Activated CD4-positive, alpha-beta memory T cell treated with anti-CD3 and anti-CD28 coated beads, Interleukin-2, amount 10 ng/mL, durations not matched to agents 7 days and 5 days (primary cell): ENCODE results near the gene MYCBP. TPM values are rescaled to one million over a fixed set of nuclear protein-coding genes. Genes with fewer than 3 reads are reported as not detected.
"Not testable (repeated sequence)": the region's sequence is repeated elsewhere in the genome, so short reads cannot be mapped to it uniquely, and the experiment has no call there.

Experiments
- CTCF ChIA-PET: fragments of 350-600 bp; sonication (Branson Sonifier 250); formaldehyde crosslinking; loops from one replicate; lab custom pipeline; 2021; ENCODE audit warnings: antibody characterized with exemption, inconsistent platforms; lab: Charles Lee
- POLR2A ChIA-PET: fragments of 350-600 bp; sonication (Branson Sonifier 250); formaldehyde crosslinking; loops from one replicate; lab custom pipeline; 2021; ENCODE audit warnings: antibody characterized with exemption; lab: Charles Lee
- DNase-seq: peaks from one replicate; pipeline ENCODE4 v3.0.0-alpha.2; 2020
- H3K27ac Mint-ChIP-seq: one replicate; pipeline ENCODE4 v1.8.0; 2021; ENCODE audit warnings: mild to moderate bottlenecking, mixed read lengths
- H3K27me3 Mint-ChIP-seq: one replicate; pipeline ENCODE4 v1.8.0; 2021; ENCODE audit warnings: mixed read lengths
- H3K36me3 Mint-ChIP-seq: one replicate; pipeline ENCODE4 v1.8.0; 2021; ENCODE audit warnings: low read depth, mixed read lengths
- H3K4me1 Mint-ChIP-seq: one replicate; pipeline ENCODE4 v1.8.0; 2021; ENCODE audit warnings: mixed read lengths
- H3K4me3 Mint-ChIP-seq: one replicate; pipeline ENCODE4 v1.8.0; 2021; ENCODE audit warnings: mild to moderate bottlenecking, mixed read lengths
- H3K9me3 Mint-ChIP-seq: one replicate; pipeline ENCODE4 v1.8.0; 2021; ENCODE audit warnings: mixed read lengths
- total RNA-seq, 2 experiments: library from RNA; stranded (reverse); gene quantifications; one replicate each; pipeline ENCODE4 v1.2.3, GENCODE V29; 2021

The MYCBP gene
- total RNA-seq, 2 experiments from 2014 or later = 55.3 to 60.7 TPM

DNA sequence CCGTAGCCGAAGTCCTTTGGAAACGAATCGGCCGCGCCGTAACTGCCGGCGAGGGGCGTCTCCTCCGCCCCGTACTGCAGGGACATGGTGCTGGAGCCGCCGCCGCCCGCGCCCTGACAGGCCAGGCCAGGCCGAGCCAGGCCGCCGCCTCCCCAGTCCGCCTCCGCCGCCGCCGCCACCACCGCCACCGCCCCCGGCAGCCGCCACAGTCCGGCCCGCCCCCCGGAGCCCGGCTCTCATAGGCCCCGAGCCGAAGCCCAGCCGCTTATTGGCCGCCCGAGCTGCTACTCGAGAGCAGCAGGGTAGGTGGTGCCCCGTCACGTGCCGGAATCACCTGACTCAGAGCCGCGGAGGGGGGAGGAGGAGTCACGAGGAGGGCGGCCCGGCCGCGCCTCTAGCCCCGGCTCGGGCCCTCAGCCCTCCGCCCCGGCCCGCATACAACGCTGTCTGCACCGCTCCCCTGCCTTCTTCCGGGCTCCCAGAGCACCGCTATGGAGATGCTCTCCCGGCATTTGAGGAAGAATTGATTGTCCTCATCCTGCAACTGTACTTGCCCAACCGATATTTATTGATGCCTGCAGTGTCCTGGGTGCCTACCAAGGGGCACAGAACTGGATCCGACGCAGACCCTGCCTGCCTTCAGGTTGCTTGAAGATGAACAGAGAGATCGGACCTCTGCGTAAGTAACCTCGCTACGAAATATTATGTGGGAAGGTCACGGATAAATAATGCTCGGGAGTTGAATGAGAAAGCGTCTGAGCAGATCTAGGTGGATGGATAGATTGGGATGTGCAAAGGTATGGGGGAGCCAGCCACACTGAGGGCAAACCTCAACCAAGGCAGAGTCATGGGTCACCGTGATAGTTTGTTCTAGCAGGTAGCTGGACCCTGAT is 13.3 kb downstream of the MYCBP start, which contains the start of gene RRAGC:
Gene RRAGC (minus strand): TSS at position 212 of the 893 bp plus-strand sequence. CDS start 126 bp downstream, at position 86.
- Mint-ChIP-seq H3K27ac (peak within 1 kb of the TSS; percentile 79), H3K36me3 (peaks cover 41% of the 10 kb centered on the region), H3K9me3 (no peaks in the 10 kb centered on the region), H3K27me3 (no peaks in the 10 kb centered on the region), H3K4me3 (peak within 1 kb of the TSS; percentile 81), H3K4me1 (peaks cover 44% of the 10 kb centered on the region)
- ChIA-PET CTCF (interaction anchor here (0.7 to 1.1 kb wide), 2 partner anchors 22 to 232 kb away, joined by 3 read pairs; no protein-coding TSS in a partner anchor), POLR2A (interaction anchor here (0.6 to 2.9 kb wide), 4 partner anchors 11 to 870 kb away, joined by 3 to 17 read pairs (median 3); partner anchors contain the start of genes MYCBP and SF3A3)
- peak; percentile 99 for DNase-seq

GRCh38 chr1:38858833-38859560 is 14.2 kb downstream of the MYCBP start:
- peaks cover 47% of the 10 kb centered on the region for H3K4me1 Mint-ChIP-seq
- H3K9me3 Mint-ChIP-seq = no peaks in the 10 kb centered on the region
- no peaks in the 10 kb centered on the region for H3K27me3 Mint-ChIP-seq
- peaks cover 37% of the 10 kb centered on the region for H3K36me3 Mint-ChIP-seq
- peak overlapping the region; percentile 79 for H3K27ac Mint-ChIP-seq
- POLR2A ChIA-PET = interaction anchor here (1.0 to 2.9 kb wide), 3 partner anchors 14 to 869 kb away, joined by 3 to 17 read pairs (median 3); partner anchors contain the start of genes MYCBP and SF3A3
- peak; percentile 56 for DNase-seq
- CTCF ChIA-PET = interaction anchor here (0.7 to 1.1 kb wide), 2 partner anchors 23 to 232 kb away, joined by 3 read pairs; no protein-coding TSS in a partner anchor
- H3K4me3 Mint-ChIP-seq = peak overlapping the region; percentile 81

DNA sequence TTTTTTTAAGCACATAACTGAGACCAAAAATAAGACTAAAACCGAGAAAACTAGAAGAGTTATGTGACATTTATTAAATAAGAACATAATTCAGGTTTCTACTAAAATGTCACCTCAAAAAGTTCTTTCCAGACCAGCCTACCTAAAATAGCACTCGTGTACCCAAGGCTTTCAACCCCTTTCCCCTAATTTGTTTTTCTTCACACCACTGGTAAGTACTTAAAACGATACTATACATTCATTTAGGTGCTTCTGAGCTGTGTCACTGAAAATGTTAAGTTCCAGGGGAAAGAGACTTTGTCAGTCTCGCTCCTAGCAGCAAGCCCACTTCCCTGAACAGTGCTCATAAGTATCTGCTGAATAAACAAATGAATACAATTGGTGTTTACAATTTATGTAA is 20.4 kb downstream of the MYCBP start:
- H3K4me1 Mint-ChIP-seq = peaks cover 33% of the 10 kb centered on the region
- POLR2A ChIA-PET = interaction anchor here (1.4 kb wide), 1 partner anchor 173 kb away, joined by 3 read pairs; the partner anchor contains the start of gene NDUFS5
- H3K27ac Mint-ChIP-seq = peak overlapping the region; percentile 1
- no peak overlapping the region for H3K4me3 Mint-ChIP-seq
- H3K36me3 Mint-ChIP-seq = peaks cover 44% of the 10 kb centered on the region
- no peaks in the 10 kb centered on the region for H3K9me3 Mint-ChIP-seq
- DNase-seq = no peak
- no peaks in the 10 kb centered on the region for H3K27me3 Mint-ChIP-seq
- CTCF ChIA-PET = no interaction called here

- ChIA-PET POLR2A (no interaction called here), CTCF (no interaction called here)
- Mint-ChIP-seq H3K4me1 (peaks cover 11% of the 10 kb centered on the region), H3K9me3 (no peaks in the 10 kb centered on the region), H3K4me3 (no peak overlapping the region), H3K27ac (no peak overlapping the region), H3K36me3 (peaks cover 57% of the 10 kb centered on the region), H3K27me3 (no peaks in the 10 kb centered on the region)
- no peak for DNase-seq
Measured at GRCh38 chr1:38848071-38848470, 25.1 kb downstream of the MYCBP start.

DNA sequence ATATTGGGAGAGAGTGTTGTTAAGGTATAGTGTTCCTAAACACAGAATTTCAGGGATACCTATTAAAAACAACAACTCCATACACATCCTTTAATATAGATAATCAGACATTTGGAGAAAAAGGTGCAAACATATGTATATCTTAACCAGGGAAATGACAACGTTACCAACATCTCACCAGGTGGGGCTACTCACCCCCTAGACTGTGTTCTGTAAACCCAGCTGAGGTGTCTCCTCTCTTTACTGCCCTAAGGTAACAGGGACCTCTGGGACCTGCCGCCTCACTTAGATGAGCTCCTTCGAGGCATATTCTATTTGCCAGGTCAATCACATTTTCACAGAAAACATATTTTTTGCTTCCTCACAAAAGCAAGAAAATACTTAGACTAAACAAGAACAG is 26.9 kb downstream of the MYCBP start:
- ChIA-PET POLR2A (no interaction called here), CTCF (interaction anchor here (0.6 to 2.6 kb wide), 5 partner anchors 9 to 827 kb away, joined by 3 to 9 read pairs (median 4); no protein-coding TSS in a partner anchor)
- Mint-ChIP-seq H3K36me3 (peaks cover 47% of the 10 kb centered on the region), H3K9me3 (no peaks in the 10 kb centered on the region), H3K4me1 (peaks cover 1% of the 10 kb centered on the region), H3K27me3 (no peaks in the 10 kb centered on the region), H3K4me3 (no peak overlapping the region), H3K27ac (no peak overlapping the region)
- DNase-seq = no peak

GRCh38 chr1:38845088-38845487 is 28.1 kb downstream of the MYCBP start:
- DNase-seq, H3K27ac Mint-ChIP-seq, H3K27me3 Mint-ChIP-seq, POLR2A ChIA-PET, H3K4me1 Mint-ChIP-seq, H3K4me3 Mint-ChIP-seq, H3K9me3 Mint-ChIP-seq: not testable (repeated sequence)
- H3K36me3 Mint-ChIP-seq = peaks cover 46% of the 10 kb centered on the region
- CTCF ChIA-PET = interaction anchor here (1.3 to 2.6 kb wide), 3 partner anchors 10 to 247 kb away, joined by 3 to 9 read pairs (median 5); no protein-coding TSS in a partner anchor

DNA sequence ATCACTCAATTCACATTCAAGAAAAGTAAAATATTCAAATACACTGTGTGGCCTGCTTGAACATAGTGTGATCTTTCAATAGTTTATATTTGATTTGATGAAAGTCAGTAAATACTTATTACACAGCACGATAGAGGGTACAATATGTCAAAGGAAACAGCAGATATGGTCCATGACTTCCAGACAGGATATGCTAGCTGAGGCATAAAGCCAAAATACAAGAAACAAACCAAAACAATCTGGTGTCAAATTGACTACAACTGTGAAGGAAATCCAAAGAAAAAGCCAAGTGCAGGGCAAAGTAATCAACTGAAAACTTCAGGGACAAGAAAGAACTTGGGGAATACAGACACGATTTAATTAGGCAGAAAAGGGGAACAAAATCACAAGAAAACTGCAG is 32.9 kb downstream of the MYCBP start:
- DNase-seq = no peak
- Mint-ChIP-seq H3K27me3 (no peaks in the 10 kb centered on the region), H3K27ac (peak overlapping the region; percentile 16), H3K36me3 (peaks cover 47% of the 10 kb centered on the region), H3K4me3 (no peak overlapping the region), H3K4me1 (peaks cover 5% of the 10 kb centered on the region), H3K9me3 (no peaks in the 10 kb centered on the region)
- CTCF ChIA-PET = no interaction called here
- POLR2A ChIA-PET = no interaction called here

DNA sequence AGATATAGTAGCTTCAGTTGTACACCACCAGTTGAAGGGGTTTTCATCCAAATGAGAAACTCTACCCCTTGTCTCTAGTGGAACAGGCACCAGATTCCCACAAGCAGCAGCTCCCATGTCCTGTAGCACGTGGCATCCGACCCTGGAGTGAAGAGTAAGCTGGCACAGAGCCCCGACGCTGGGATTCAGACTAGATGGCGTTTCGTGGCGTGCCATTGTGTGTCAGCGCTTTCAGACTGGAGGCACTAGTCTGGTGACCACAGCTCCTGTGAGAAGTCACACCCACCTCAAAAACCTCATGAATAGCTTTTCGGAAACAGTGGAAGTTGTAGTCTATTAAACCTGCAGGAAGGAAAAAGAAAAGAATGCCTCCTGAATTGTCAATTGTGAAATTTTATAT is 33.8 kb downstream of the MYCBP start:
- POLR2A ChIA-PET = interaction anchor here (0.7 kb wide), 1 partner anchor 15 kb away, joined by 3 read pairs; no protein-coding TSS in a partner anchor
- DNase-seq = no peak
- CTCF ChIA-PET = interaction anchor here (0.7 to 0.8 kb wide), 2 partner anchors 229 to 239 kb away, joined by 3 read pairs; no protein-coding TSS in a partner anchor
- no peak overlapping the region for H3K27ac Mint-ChIP-seq
- no peak overlapping the region for H3K4me3 Mint-ChIP-seq
- peaks cover 2% of the 10 kb centered on the region for H3K27me3 Mint-ChIP-seq
- H3K4me1 Mint-ChIP-seq = peaks cover 5% of the 10 kb centered on the region
- H3K9me3 Mint-ChIP-seq = no peaks in the 10 kb centered on the region
- H3K36me3 Mint-ChIP-seq = peaks cover 38% of the 10 kb centered on the region

GRCh38 chr1:38836316-38836715 is 36.8 kb downstream of the MYCBP start:
- peaks cover 27% of the 10 kb centered on the region for H3K36me3 Mint-ChIP-seq
- H3K4me1 Mint-ChIP-seq, POLR2A ChIA-PET, H3K4me3 Mint-ChIP-seq, H3K27me3 Mint-ChIP-seq, DNase-seq, H3K27ac Mint-ChIP-seq, H3K9me3 Mint-ChIP-seq: not testable (repeated sequence)
- CTCF ChIA-PET = interaction anchor here (2.9 kb wide), 1 partner anchor 17 kb away, joined by 16 read pairs; no protein-coding TSS in a partner anchor

DNA sequence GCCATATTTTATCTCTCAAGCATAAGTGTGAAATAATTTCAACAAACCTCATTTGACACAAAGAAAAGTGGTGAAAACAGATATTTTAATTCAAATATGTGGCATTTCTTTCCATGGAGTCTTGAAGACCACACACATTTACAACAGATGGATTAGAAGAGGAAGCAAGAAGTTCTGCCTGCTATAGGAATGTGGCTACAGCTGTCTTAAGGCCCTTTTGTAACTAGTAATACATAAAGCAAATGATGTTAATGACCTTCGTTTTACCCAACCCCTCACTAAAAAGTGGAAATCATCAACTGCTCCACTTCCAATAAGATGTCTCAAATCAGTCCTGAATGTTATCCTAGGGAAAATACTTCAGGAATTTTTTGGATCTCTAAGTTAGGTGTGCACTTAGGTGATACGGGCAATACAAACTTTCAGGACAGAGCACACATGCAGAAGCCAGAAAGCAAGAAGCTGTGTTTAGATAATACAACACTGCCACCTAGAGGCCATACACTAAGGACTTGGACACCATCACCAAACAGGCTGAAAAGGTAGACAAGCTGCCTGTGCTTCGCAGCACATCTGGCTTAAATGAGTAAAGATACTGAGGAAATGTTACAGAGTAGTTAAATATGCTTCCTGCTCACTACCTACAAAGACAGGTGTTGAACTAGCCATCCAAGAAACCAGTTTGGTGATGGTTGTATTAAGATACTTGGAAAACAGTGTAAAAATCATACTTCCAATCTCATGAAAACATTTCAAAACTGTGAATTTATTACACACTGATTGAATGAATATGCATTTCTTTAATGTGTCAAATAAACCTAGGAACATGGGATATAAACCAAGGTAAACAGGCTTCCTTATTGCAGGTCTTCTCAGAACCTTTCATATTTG is 38.0 kb downstream of the MYCBP start:
- Mint-ChIP-seq H3K4me3 (no peak overlapping the region), H3K9me3 (no peaks in the 10 kb centered on the region), H3K27ac (no peak overlapping the region), H3K4me1 (peaks cover 2% of the 10 kb centered on the region), H3K36me3 (peaks cover 21% of the 10 kb centered on the region), H3K27me3 (peaks cover 17% of the 10 kb centered on the region)
- DNase-seq = peak; percentile 46
- ChIA-PET CTCF (interaction anchor here (0.6 to 2.9 kb wide), 13 partner anchors 10 to 808 kb away, joined by 3 to 16 read pairs (median 4); partner anchors contain the start of gene MYCBP), POLR2A (no interaction called here)

DNA sequence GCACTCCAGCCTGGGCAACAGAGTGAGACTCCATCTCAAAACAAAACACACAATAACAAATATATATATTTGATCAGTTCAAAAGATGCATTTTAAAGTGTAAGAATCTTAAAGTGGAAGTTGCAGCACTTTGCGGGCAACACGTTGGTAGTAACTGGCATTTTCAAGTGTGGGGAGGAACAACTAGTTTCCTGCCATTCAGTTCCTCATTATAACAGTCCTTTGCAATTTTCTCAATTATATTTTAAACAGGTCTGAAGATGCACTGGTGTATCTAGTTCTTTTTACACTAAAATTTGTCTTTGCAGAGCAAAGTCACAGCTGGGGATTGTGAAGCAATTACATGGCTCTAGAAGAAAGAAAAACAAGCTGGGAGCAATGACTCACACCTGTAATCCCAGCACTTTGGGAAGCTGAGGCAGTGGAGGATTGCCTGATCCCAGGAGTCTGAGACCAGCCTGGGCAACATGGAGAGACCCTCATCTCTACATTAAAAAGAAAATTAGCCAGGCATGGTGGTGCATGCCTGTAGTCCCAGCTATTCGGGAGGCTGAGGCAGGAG is 38.8 kb downstream of the MYCBP start:
- Mint-ChIP-seq H3K4me1 (no peaks in the 10 kb centered on the region), H3K36me3 (peaks cover 14% of the 10 kb centered on the region), H3K9me3 (no peaks in the 10 kb centered on the region), H3K27ac (no peak overlapping the region), H3K4me3 (no peak overlapping the region), H3K27me3 (peaks cover 20% of the 10 kb centered on the region)
- DNase-seq = no peak
- CTCF ChIA-PET = interaction anchor here (1.2 to 2.9 kb wide), 6 partner anchors 10 to 39 kb away, joined by 3 to 16 read pairs (median 6); partner anchors contain the start of gene MYCBP
- POLR2A ChIA-PET = no interaction called here
